HG02973 (cell line): ENCODE results near the gene TNXB.
"Not testable (repeated sequence)": the region's sequence is repeated elsewhere in the genome, so short reads cannot be mapped to it uniquely, and the experiment has no call there.

ENCODE experiments used
- ATAC-seq: cut with Tn5 transposase; IDR thresholded peaks from one replicate; pipeline ENCODE4 v1.9.1; 2021; ENCODE audit warnings: moderate library complexity; ENCODE audit not compliant: unreplicated experiment

Gene TNXB

GRCh38 chr6:32041385-32041784 is 67.8 kb downstream of the TNXB start:
- ATAC-seq: not testable (repeated sequence)

DNA sequence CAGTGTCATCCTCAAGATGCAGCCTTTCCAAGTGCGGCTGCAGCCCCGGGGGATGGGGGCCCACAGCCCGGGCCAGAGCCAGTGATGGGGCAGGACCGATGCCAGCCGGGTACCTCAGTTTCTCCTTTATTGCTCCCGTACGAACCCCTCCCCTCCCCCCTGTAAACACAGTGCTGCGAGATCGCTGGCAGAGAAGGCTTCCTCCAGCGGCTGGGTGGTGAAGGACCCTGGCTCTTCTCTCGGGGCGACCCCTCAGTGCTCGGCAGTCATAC is 68.2 kb downstream of the TNXB start:
- not testable (repeated sequence) for ATAC-seq

- ATAC-seq: not testable (repeated sequence)
These were observed 68.7 kb downstream of the TNXB start for GRCh38 chr6:32040299-32041049.

DNA sequence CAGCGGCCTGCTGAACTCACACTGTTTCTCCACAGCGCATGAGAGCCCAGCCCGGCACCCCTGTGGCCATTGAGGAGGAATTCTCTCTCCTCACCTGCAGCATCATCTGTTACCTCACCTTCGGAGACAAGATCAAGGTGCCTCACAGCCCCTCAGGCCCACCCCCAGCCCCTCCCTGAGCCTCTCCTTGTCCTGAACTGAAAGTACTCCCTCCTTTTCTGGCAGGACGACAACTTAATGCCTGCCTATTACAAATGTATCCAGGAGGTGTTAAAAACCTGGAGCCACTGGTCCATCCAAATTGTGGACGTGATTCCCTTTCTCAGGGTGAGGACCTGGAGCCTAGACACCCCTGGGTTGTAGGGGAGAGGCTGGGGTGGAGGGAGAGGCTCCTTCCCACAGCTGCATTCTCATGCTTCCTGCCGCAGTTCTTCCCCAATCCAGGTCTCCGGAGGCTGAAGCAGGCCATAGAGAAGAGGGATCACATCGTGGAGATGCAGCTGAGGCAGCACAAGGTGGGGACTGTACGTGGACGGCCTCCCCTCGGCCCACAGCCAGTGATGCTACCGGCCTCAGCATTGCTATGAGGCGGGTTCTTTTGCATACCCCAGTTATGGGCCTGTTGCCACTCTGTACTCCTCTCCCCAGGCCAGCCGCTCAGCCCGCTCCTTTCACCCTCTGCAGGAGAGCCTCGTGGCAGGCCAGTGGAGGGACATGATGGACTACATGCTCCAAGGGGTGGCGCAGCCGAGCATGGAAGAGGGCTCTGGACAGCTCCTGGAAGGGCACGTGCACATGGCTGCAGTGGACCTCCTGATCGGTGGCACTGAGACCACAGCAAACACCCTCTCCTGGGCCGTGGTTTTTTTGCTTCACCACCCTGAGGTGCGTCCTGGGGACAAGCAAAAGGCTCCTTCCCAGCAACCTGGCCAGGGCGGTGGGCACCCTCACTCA is 69.5 kb downstream of the TNXB start:
- not testable (repeated sequence) for ATAC-seq

DNA sequence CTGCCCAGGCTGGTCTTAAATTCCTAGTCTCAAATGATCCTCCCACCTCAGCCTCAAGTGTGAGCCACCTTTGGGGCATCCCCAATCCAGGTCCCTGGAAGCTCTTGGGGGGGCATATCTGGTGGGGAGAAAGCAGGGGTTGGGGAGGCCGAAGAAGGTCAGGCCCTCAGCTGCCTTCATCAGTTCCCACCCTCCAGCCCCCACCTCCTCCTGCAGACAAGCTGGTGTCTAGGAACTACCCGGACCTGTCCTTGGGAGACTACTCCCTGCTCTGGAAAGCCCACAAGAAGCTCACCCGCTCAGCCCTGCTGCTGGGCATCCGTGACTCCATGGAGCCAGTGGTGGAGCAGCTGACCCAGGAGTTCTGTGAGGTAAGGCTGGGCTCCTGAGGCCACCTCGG is 70.3 kb downstream of the TNXB start:
- not testable (repeated sequence) for ATAC-seq

GRCh38 chr6:32037598-32038524 is 71.3 kb downstream of the TNXB start, which contains the start of gene CYP21A2:
TSS of gene CYP21A2 (plus strand) at chr6:32038415. CDS start at chr6:32038423, 8 bp downstream.
- not testable (repeated sequence) for ATAC-seq

GRCh38 chr6:32037136-32037535 is 72.0 kb downstream of the TNXB start:
- not testable (repeated sequence) for ATAC-seq

DNA sequence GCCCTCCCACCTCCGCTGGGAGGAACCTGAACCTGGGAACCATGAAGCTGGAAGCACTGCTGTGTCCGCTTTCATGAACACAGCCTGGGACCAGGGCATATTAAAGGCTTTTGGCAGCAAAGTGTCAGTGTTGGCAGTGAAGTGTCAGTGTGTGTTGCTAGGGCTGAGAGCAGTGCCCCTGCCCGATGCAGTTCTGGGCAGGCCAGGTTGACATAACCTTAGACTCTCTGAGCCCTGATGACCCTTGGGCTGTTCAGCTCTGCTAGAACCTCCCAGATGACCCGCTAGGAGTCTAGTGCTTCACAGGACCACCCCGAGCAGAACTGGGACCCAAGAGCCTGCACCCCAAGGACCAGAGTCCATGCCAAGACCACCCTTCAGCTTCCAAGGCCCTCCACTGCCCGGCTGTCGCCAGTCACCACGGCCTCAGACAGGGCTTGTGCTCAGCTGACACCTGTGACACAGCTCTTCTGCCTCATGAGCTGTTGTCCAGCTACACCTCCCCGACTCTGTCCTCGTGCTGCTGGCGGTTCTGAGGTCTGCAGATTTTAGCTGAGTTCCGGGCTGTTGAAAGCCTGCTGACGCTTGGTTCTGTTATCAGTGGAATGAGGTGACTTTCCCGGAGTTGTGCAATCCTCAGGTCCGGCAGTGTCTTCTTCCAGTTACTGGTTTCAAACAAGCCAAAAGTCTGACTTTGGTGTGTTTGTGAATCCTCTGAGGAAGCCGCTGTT is 73.7 kb downstream of the TNXB start:
- ATAC-seq: not testable (repeated sequence)

DNA sequence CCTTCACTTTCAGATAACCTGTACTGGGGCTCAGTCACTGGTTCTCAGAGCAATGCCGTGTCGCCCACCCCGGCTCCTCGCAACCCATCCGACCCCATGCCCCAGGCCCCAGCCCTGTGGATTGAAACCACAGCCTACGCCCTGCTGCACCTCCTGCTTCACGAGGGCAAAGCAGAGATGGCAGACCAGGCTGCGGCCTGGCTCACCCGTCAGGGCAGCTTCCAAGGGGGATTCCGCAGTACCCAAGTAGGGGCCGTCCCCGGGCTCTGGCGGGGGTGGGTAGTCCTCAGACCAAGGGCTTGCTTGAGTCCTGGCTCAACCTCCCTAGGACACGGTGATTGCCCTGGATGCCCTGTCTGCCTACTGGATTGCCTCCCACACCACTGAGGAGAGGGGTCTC is 79.6 kb downstream of the TNXB start:
- not testable (repeated sequence) for ATAC-seq

DNA sequence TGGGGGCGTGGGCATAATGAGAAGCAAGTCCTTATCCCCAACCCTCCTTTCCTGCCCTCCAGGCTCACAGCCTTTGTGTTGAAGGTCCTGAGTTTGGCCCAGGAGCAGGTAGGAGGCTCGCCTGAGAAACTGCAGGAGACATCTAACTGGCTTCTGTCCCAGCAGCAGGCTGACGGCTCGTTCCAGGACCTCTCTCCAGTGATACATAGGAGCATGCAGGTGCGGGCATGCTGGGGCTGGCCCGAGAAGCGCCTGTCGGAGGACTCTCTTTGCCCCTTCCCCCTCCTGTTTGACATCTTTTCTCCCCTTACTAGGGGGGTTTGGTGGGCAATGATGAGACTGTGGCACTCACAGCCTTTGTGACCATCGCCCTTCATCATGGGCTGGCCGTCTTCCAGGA is 80.5 kb downstream of the TNXB start:
- not testable (repeated sequence) for ATAC-seq

- not testable (repeated sequence) for ATAC-seq
These were observed 87.0 kb downstream of the TNXB start for GRCh38 chr6:32022100-32022499.

DNA sequence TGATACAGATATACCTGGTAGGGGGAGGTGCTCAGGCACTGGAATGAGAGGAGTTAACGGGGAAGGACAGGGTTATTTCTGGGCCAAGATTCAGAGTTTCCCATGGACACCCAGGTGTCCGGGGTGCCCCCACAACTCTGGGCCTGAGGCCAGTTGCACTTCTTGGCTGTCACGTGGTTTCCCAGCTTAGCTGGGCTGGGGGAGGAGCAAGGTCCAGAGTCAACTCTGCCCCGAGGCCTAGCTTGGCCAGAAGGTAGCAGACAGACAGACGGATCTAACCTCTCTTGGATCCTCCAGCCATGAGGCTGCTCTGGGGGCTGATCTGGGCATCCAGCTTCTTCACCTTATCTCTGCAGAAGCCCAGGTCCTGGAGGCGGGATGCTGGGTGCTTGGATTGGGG is 94.6 kb downstream of the TNXB start, which contains the start of gene C4B:
Gene C4B (plus strand): TSS at position 249 of the 400 bp plus-strand sequence. CDS start 51 bp downstream, at position 300.
- not testable (repeated sequence) for ATAC-seq

DNA sequence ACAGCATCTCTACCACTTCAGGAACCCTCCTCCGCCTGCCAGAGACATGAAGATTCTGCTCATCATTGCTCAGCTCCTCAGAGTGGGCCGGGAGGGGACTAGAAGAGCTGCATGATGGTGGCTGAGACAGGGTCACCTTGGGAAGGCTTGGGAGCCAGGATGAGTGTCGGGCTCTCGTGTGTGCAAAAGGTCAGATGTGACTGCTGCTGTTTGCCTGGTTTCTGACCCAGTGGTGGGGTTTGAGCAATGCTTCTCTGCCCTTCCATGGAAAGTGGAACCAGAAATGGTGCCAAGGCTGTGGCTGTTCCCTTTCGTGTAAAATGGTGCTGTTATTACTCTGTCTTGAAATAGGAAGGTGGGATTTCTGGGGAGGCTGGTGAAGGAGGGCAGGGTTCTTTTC is 95.4 kb downstream of the TNXB start:
- not testable (repeated sequence) for ATAC-seq

DNA sequence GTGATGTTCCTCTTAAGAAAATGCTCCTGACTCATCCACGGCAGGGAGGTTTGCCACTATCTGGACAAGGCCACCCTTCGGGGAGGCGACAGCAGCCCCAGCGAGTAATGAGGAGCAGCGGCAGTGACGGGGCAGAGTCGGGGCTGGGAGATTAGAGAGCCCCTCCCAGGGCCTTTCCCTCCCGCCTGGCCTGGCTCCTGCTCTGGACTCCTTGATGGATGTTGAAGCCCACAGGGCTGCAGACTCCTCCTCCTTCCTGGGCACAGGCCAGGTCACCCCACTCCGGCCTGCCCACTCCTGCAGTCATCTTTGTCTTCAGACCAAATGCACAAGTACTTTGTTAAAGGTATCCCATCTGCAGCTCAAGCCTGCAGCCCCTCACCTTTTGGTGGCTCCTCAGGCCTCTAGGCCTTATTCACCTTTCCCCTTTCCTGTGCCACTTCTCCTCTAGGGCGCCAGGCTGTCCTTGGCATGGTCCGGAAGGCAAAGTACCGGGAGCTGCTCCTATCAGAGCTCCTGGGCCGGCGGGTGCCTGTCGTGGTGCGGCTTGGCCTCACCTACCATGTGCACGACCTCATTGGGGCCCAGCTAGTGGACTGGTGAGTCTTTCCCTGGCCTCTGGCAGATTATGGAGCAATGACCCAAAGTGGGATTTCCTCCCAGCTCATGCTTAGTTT is 96.1 kb downstream of the TNXB start:
- not testable (repeated sequence) for ATAC-seq

DNA sequence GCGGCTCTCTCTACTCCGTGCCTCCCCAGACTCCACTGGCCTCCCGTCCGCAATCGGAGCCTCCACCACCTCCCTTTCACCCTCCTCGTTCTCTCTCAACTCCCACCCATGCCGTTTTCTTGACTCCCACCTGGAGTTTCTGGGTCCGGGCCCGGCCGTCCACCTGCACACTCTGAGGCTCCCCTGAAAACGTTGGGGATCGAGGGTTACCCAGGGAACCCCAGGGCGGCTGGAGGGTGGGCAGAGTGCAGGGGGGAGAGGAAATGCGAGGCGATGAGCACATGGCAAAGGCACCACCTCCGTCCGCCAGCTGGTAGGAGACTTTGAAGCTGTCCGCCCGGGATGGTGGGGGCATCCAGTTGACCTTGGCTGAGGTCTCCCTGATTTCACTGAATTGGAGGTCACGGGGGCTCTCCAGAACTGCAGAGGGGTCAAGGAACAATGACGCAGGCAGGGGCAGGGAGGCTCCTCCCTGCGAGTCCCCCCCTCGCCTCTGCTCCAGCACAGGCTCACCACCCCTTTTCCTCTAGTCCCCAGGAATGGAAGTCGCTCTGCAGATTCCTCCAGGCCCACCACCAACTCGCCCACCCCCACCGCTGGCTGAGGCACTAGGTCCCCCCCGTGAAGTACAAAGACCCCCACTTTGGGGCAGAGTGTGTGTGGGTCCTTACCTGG is 98.1 kb downstream of the TNXB start:
- ATAC-seq: not testable (repeated sequence)

DNA sequence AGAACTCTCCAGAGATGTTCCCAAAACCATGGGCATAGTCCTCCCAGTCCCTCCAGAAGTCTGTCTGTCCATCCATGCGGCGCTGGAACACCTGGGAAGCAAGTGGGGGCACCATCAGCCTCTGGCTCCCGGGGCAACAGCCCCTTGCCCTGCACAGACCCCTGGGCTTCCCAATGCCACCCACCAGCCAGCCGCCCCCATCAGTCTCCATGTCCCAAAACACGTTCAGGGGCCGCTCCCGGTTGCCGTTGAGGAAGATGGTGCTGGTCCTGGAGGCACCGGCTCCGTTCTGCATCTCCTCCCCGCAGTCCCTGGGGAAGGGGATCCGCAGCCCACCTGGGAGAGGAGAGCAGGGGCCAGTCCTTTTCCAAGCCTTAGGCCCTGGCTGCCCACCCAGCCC is 99.6 kb downstream of the TNXB start:
- not testable (repeated sequence) for ATAC-seq

DNA sequence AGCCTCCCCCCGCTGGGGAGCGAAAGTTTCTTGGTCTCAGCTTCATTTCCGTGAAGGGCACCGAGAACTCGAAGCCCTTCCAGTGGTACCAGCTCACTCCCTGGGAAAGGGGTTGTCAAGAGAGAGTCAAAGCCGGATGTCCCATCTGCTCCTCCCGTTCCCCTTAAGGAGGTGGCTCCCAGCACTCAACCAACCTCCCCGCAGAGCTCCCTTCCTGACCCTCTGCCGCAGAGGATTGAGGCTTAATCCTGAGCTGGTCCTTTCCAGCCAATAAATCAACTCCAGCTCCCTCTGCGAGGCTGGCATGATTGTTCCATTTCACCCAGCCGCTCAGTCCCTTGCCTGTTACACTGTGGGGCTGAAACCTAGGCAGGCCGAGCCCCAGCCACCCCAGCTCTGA is 100.5 kb downstream of the TNXB start:
- ATAC-seq: not testable (repeated sequence)

GRCh38 chr6:32008037-32008436 is 101.1 kb downstream of the TNXB start:
- ATAC-seq: not testable (repeated sequence)

- ATAC-seq: not testable (repeated sequence)
These were observed 102.1 kb downstream of the TNXB start for GRCh38 chr6:32007086-32007485.
